H1 (cell line): ENCODE measurements around the gene TMEM212.

ENCODE experiments used
- CTCF ChIP-seq, 3 experiments: IDR thresholded peaks; 1 replicate in 2 of 3; 2 replicates in 1 of 3; pipeline versions ENCODE4 v1.5.1 to v1.6.1; 2011; ENCODE audit warnings: low read length in 3 of 3, mild to moderate bottlenecking in 3 of 3, inconsistent platforms in 2 of 3, low read depth in 1 of 3, moderate library complexity in 1 of 3; ENCODE audit not compliant: insufficient read depth in 1 of 3; ENCODE audit errors: control extremely low read depth in 1 of 3
- EP300 ChIP-seq, 2 experiments: IDR thresholded peaks; 1 replicate in 1 of 2; 2 replicates in 1 of 2; pipeline ENCODE4 v1.6.1; 2011 to 2012; ENCODE audit warnings: low read depth in 2 of 2, low read length in 2 of 2, mild to moderate bottlenecking in 2 of 2, borderline replicate concordance in 1 of 2, inconsistent platforms in 1 of 2, moderate library complexity in 1 of 2
- EZH2 ChIP-seq: fragments of 200-600 bp; sonication (generic); IDR thresholded peaks from 2 replicates; pipeline ENCODE4 v1.7.1; 2012; ENCODE audit warnings: low read depth, mild to moderate bottlenecking, moderate library complexity, low read length, inconsistent platforms; ENCODE audit not compliant: severe bottlenecking
- GTF2F1 ChIP-seq: IDR thresholded peaks from 2 replicates; pipeline ENCODE4 v1.6.1; 2012; ENCODE audit warnings: low read depth, low read length, improper control_type of control experiment, borderline replicate concordance
- JUN ChIP-seq: IDR thresholded peaks from 2 replicates; pipeline ENCODE4 v1.6.1; 2011; ENCODE audit warnings: low read depth, mild to moderate bottlenecking, improper control_type of control experiment, low read length
- JUND ChIP-seq: IDR thresholded peaks from 2 replicates; pipeline ENCODE4 v1.6.1; 2011; ENCODE audit warnings: mild to moderate bottlenecking, improper control_type of control experiment, low read length
- POLR2A ChIP-seq, 2 experiments: IDR thresholded peaks; 1 replicate in 1 of 2; 2 replicates in 1 of 2; pipeline ENCODE4 v1.6.1; 2011; ENCODE audit warnings: low read depth in 2 of 2, low read length in 2 of 2, mild to moderate bottlenecking in 2 of 2; ENCODE audit errors: control extremely low read depth in 1 of 2
- POLR2AphosphoS5 ChIP-seq: IDR thresholded peaks from 2 replicates; pipeline ENCODE4 v1.6.1; 2011; ENCODE audit warnings: low read depth, low read length
- SIN3A ChIP-seq, 2 experiments: IDR thresholded peaks in 1 of 2; conservative IDR thresholded peaks in 1 of 2; 2 replicates each; pipeline ENCODE4 v1.6.1; 2011 to 2012; ENCODE audit warnings: low read length in 2 of 2, improper control_type of control experiment in 1 of 2, low read depth in 1 of 2, mild to moderate bottlenecking in 1 of 2
- SP1 ChIP-seq: IDR thresholded peaks from 2 replicates; pipeline ENCODE4 v1.6.1; 2011; ENCODE audit warnings: low read depth, low read length
- SRF ChIP-seq: IDR thresholded peaks from 2 replicates; pipeline ENCODE4 v1.6.1; 2011; ENCODE audit warnings: mild to moderate bottlenecking, low read depth, low read length, moderate library complexity

GRCh38 chr3:171797265-171797679 lies 45.9 kb upstream of the TMEM212 start:
- TF ChIP-seq CTCF (IDR thresholded peaks at IDR 0.05; ENCODE audit: control extremely low read depth in 1 of 3, insufficient read depth in 1 of 3, low read depth in 1 of 3, low read length in 3 of 3) (no peak), SRF (no peak), JUN (no peak), SP1 (no peak), EP300 (IDR thresholded peaks at IDR 0.05; ENCODE audit: borderline replicate concordance in 1 of 2, low read depth in 2 of 2, low read length in 2 of 2) (no peak), GTF2F1 (no peak), POLR2A (IDR thresholded peaks at IDR 0.05; ENCODE audit: control extremely low read depth in 1 of 2, low read depth in 2 of 2, low read length in 2 of 2) (no peak), POLR2AphosphoS5 (no peak), SIN3A (conservative IDR thresholded peaks at IDR 0.05 in 1 of 2, IDR thresholded peaks at IDR 0.05 in 1 of 2; ENCODE audit: low read depth in 1 of 2, low read length in 2 of 2) (no peak), JUND (no peak), EZH2 (no peak)
